DMS153 (cell line): ENCODE data around the gene TMEM80.

ENCODE experiments used
- DNase-seq: peaks from one replicate; lab custom pipeline; 2025; lab: John Stamatoyannopoulos, UW

TMEM80 gene

GRCh38 chr11:746289-747157, 50.9 kb downstream of the TMEM80 start:
- no peak for DNase-seq

GRCh38 chr11:747158-748006, 51.8 kb downstream of the TMEM80 start, which contains the start of gene TALDO1:
Gene TALDO1, plus strand, starts transcription at chr11:747464. Its CDS starts 18 bp downstream, at chr11:747482.
- peak; percentile 76 for DNase-seq

GRCh38 chr11:748007-748359, 52.4 kb downstream of the TMEM80 start:
- no peak for DNase-seq

- no peak for DNase-seq
Observed at GRCh38 chr11:749731-750130, 54.1 kb downstream of the TMEM80 start.
